ENCODE measurements around the gene GADL1. TPM values are rescaled to one million over a fixed set of nuclear protein-coding genes. Genes with fewer than 3 reads are reported as not detected.

Gene GADL1
- polyA plus RNA-seq, 2 of the 4 experiments (the other 2 are of a cell fraction): not detected

- ChIA-PET POLR2A (no interaction called here), CTCF (no interaction called here)
- ATAC-seq: no peak
- Histone ChIP-seq H3K4me3 (no peak overlapping the region), H3K9me3 (peaks cover 5% of the 10 kb centered on the region), H3K4me2 (no peak overlapping the region), H3K4me1 (no peaks in the 10 kb centered on the region), H3K27ac (no peak overlapping the region)
- no peak for FAIRE-seq
- no peak for DNase-seq (ENCODE audit: low read depth in 1 of 2, low spot score in 1 of 2)
- 65% methylated on average over 7 of the region's 7 CpGs for WGBS (ENCODE audit: missing lambda C conversion rate)
- TF ChIP-seq ESRRA (IDR thresholded peaks at IDR 0.05; ENCODE audit: borderline replicate concordance, low read length) (no peak), REST (IDR thresholded peaks at IDR 0.05) (no peak), ZFP36 (IDR thresholded peaks at IDR 0.05; ENCODE audit: borderline replicate concordance, partially characterized antibody) (no peak), RNF2 (IDR thresholded peaks at IDR 0.05; ENCODE audit: borderline replicate concordance, low read depth) (no peak), JUNB (IDR thresholded peaks at IDR 0.05) (no peak), MYC (IDR thresholded peaks at IDR 0.05; ENCODE audit: borderline replicate concordance, low read length) (no peak), ELK1 (IDR thresholded peaks at IDR 0.05; ENCODE audit: low read depth, low read length) (no peak), CHD4 (IDR thresholded peaks at IDR 0.05; ENCODE audit: borderline replicate concordance) (no peak)
- TF ChIP-seq, protein P1, sequence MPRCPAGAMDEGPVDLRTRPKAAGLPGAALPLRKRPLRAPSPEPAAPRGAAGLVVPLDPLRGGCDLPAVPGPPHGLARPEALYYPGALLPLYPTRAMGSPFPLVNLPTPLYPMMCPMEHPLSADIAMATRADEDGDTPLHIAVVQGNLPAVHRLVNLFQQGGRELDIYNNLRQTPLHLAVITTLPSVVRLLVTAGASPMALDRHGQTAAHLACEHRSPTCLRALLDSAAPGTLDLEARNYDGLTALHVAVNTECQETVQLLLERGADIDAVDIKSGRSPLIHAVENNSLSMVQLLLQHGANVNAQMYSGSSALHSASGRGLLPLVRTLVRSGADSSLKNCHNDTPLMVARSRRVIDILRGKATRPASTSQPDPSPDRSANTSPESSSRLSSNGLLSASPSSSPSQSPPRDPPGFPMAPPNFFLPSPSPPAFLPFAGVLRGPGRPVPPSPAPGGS (IDR thresholded peaks at IDR 0.05): no peak
Measured at GRCh38 chr3:30924763-30925162, 30.3 kb upstream of the GADL1 start.

- H3K9me3 ChIP-seq: peaks cover 8% of the 10 kb centered on the region
- TF ChIP-seq, protein P2, sequence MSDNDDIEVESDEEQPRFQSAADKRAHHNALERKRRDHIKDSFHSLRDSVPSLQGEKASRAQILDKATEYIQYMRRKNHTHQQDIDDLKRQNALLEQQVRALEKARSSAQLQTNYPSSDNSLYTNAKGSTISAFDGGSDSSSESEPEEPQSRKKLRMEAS (IDR thresholded peaks at IDR 0.05): no peak
- TF ChIP-seq HOXB13 (CRISPR knock-in tag; IDR thresholded peaks at IDR 0.05; ENCODE audit: low read depth): no peak
- DNase-seq (ENCODE audit: low read depth in 1 of 2, low spot score in 1 of 2) (no peak), FAIRE-seq (no peak), ATAC-seq (no peak)
- WGBS (ENCODE audit: missing lambda C conversion rate): 64% methylated on average over 6 of the region's 6 CpGs
- no peak overlapping the region for H3K27ac ChIP-seq
- no peaks in the 10 kb centered on the region for H3K4me1 ChIP-seq
- H3K4me2 ChIP-seq: no peak overlapping the region
- CTCF ChIA-PET: no interaction called here
- no peak overlapping the region for H3K4me3 ChIP-seq
- POLR2A ChIA-PET: no interaction called here
Measured at GRCh38 chr3:30919564-30919963, 25.1 kb upstream of the GADL1 start.

- ATAC-seq: no peak
- Histone ChIP-seq H3K4me2 (no peak overlapping the region), H3K4me3 (no peak overlapping the region), H3K4me1 (no peaks in the 10 kb centered on the region), H3K9me3 (peaks cover 8% of the 10 kb centered on the region), H3K27ac (no peak overlapping the region)
- ChIA-PET CTCF (no interaction called here), POLR2A (no interaction called here)
- 52% methylated on average over 1 of the region's 1 CpG for WGBS (ENCODE audit: missing lambda C conversion rate)
- FAIRE-seq: no peak
- DNase-seq (ENCODE audit: low read depth in 1 of 2, low spot score in 1 of 2): no peak
- TF ChIP-seq EHF (CRISPR knock-in tag; IDR thresholded peaks at IDR 0.05): no peak
- TF ChIP-seq RARB (CRISPR knock-in tag; IDR thresholded peaks at IDR 0.05): no peak
- TF ChIP-seq HMGXB4 (CRISPR knock-in tag; IDR thresholded peaks at IDR 0.05; ENCODE audit: borderline replicate concordance): no peak
Measured at GRCh38 chr3:30918761-30919160, 24.3 kb upstream of the GADL1 start.

Data from A549 (cell line).